ENCODE measurements around the gene ADH1B. TPM values are rescaled to one million over a fixed set of nuclear protein-coding genes. Genes with fewer than 3 reads are reported as not detected.

ADH1B gene
- total and polyA plus RNA-seq, 9 donors, result 67.5 to 415 (median 193) TPM

DNA sequence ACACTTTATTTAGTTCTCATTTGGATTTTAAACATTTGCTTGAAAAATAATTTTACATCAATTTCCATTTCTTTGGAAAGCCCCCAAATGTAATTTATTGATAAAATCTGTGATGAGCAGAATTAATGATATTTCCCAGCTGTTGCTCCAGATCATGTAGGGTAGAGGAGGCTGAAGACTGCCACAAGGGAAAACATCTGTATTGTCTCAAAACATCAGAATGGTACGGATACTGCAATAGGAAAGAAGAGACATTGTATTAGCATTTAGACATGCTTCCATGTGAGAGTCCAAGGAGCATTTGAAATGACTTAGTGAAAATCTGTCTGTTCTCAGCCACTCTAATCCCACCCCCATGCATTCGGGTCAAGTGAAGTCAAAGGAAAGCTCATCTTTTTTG, 44.8 kb downstream of the ADH1B start:
- TF ChIP-seq POLR2A (IDR thresholded peaks at IDR 0.05), result no peak
- Histone ChIP-seq H3K4me1 (ENCODE audit: insufficient read depth) (no peaks in the 10 kb centered on the region), H3K4me3 (no peak overlapping the region), H3K27ac (no peak overlapping the region), H3K27me3 (no peaks in the 10 kb centered on the region), H3K36me3 (no peaks in the 10 kb centered on the region), H3K9me3 (no peaks in the 10 kb centered on the region)
- intact Hi-C loops (cut with DNase I), result no loop called here
- WGBS, 3 donors, result 56 to 73% (median 66%) methylated on average over 2 of the region's 2 CpGs
- DNase-seq, result no peak

DNA sequence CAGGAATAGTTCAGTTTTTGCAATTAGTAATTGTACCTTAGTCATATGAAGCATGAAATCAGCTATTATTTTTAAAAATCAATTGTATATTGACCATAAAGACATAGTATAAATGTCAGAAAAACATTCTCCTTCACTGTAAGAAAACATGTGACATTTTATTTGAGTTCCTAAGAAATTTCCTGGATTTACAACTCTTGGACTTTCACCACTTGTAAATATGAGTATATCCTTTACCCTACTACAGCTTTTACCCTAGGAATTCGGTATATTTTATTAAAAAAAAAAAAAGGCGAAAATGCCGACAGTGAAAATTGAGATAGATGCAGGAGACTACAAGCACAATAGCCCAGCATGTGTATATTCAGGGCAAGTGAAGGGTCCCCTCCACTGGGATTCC, 45.3 kb downstream of the ADH1B start:
- H3K9me3 ChIP-seq, result no peaks in the 10 kb centered on the region
- H3K27ac ChIP-seq, result no peak overlapping the region
- H3K36me3 ChIP-seq, result no peaks in the 10 kb centered on the region
- no peak overlapping the region for H3K4me3 ChIP-seq
- no peak for DNase-seq
- 96 to 99% (median 99%) methylated on average over 3 of the region's 3 CpGs for WGBS, 3 donors
- intact Hi-C loops (cut with DNase I), result no loop called here
- no peaks in the 10 kb centered on the region for H3K4me1 ChIP-seq (ENCODE audit: insufficient read depth)
- H3K27me3 ChIP-seq, result no peaks in the 10 kb centered on the region
- TF ChIP-seq POLR2A (IDR thresholded peaks at IDR 0.05), result no peak
- no peak for TF ChIP-seq EP300 (IDR thresholded peaks at IDR 0.05)
- TF ChIP-seq, protein P1, sequence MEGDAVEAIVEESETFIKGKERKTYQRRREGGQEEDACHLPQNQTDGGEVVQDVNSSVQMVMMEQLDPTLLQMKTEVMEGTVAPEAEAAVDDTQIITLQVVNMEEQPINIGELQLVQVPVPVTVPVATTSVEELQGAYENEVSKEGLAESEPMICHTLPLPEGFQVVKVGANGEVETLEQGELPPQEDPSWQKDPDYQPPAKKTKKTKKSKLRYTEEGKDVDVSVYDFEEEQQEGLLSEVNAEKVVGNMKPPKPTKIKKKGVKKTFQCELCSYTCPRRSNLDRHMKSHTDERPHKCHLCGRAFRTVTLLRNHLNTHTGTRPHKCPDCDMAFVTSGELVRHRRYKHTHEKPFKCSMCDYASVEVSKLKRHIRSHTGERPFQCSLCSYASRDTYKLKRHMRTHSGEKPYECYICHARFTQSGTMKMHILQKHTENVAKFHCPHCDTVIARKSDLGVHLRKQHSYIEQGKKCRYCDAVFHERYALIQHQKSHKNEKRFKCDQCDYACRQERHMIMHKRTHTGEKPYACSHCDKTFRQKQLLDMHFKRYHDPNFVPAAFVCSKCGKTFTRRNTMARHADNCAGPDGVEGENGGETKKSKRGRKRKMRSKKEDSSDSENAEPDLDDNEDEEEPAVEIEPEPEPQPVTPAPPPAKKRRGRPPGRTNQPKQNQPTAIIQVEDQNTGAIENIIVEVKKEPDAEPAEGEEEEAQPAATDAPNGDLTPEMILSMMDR (IDR thresholded peaks at IDR 0.05), result no peak

DNA sequence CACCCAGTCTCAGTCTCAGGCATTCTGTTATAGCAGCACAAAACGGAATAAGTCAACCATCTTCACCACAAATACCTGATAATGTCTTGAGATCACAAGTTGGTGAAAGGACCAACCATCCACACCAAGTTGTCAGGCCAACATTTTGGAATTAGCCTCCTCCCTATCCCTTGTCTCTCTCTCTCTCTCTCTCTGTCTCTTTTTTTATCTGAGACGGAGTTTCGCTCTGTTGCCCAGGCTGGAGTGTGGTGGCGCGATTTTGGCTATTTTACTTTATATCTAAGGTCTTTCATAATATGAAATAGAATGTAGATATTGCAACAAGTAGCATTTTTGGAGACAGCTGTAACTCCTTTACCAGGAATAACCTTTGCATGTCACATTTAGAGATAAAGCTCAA, 46.2 kb downstream of the ADH1B start:
- H3K9me3 ChIP-seq, result no peaks in the 10 kb centered on the region
- intact Hi-C loops (cut with DNase I), result no loop called here
- H3K4me1 ChIP-seq (ENCODE audit: insufficient read depth), result no peaks in the 10 kb centered on the region
- H3K36me3 ChIP-seq, result no peaks in the 10 kb centered on the region
- 93 to 95% (median 93%) methylated on average over 5 of the region's 5 CpGs for WGBS, 3 donors
- TF ChIP-seq POLR2A (IDR thresholded peaks at IDR 0.05), result no peak
- no peak for TF ChIP-seq EP300 (IDR thresholded peaks at IDR 0.05)
- TF ChIP-seq, protein P1 (IDR thresholded peaks at IDR 0.05), result no peak
- H3K27me3 ChIP-seq, result no peaks in the 10 kb centered on the region
- DNase-seq, result no peak
- no peak overlapping the region for H3K27ac ChIP-seq
- H3K4me3 ChIP-seq, result no peak overlapping the region

DNA sequence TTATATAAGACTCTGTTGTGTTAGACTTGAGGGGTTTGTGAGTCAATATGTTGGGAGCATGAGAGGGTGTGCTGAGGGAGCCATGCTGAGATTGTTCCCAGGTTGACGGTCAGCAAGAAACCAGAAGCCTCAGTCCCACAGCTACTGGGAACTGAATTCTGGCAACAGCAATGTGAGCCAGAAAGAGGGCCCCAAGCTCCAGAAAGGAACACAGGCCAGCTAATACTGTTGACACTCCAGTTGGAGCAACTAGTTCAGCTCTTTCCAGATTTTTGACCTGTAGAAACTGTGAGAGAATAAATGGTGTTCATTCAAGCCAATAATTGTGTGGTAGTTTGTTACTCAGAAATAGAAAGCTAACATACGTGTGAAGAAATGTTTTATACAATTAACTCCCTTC, 47.5 kb downstream of the ADH1B start:
- TF ChIP-seq EP300 (IDR thresholded peaks at IDR 0.05) (no peak), POLR2A (IDR thresholded peaks at IDR 0.05) (no peak)
- TF ChIP-seq, protein P1 (IDR thresholded peaks at IDR 0.05), result no peak
- Histone ChIP-seq H3K9me3 (no peaks in the 10 kb centered on the region), H3K36me3 (no peaks in the 10 kb centered on the region), H3K4me1 (ENCODE audit: insufficient read depth) (no peaks in the 10 kb centered on the region), H3K4me3 (no peak overlapping the region), H3K27ac (no peak overlapping the region), H3K27me3 (no peaks in the 10 kb centered on the region)
- intact Hi-C loops (cut with DNase I), result no loop called here
- WGBS, 3 donors, result 85 to 95% (median 93%) methylated on average over 2 of the region's 2 CpGs
- DNase-seq, result no peak

DNA sequence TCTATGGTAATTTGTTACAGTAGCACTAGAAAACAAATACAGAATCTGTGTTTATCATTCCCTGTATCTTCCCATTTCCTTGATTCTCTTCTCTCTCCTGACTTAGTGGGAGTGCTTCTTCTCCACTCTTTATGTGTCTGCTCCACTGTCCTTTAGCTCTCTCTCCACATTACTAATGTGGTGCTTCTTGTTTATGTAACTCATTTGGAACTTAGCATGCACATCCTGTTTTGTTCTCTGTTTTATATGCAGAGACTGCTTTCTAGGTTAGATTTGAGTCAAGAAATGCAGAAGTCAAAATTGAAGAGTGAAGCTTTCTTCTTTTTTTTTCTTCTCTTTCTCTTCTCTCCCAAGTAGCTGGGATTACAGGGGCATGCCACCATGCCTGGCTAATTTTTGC, 56.3 kb downstream of the ADH1B start:
- Histone ChIP-seq H3K27ac (no peak overlapping the region), H3K4me3 (no peak overlapping the region), H3K36me3 (no peaks in the 10 kb centered on the region), H3K9me3 (no peaks in the 10 kb centered on the region), H3K27me3 (no peaks in the 10 kb centered on the region), H3K4me1 (ENCODE audit: insufficient read depth) (no peaks in the 10 kb centered on the region)
- intact Hi-C loops (cut with DNase I), result no loop called here
- TF ChIP-seq EP300 (IDR thresholded peaks at IDR 0.05) (no peak), POLR2A (IDR thresholded peaks at IDR 0.05) (no peak)
- TF ChIP-seq, protein P1 (IDR thresholded peaks at IDR 0.05), result no peak
- no peak for DNase-seq

Other genes with a start within 250 kb of the ADH1B start
- gene ADH5, start 232.6 kb downstream of the ADH1B start, total RNA-seq, result 100 to 1,000 TPM in 5 of 7 donors, 10 to 100 TPM in 2; 79.5 to 224 (median 148) TPM
- gene ADH5, start 232.6 kb downstream of the ADH1B start, polyA plus RNA-seq, result 100 to 1,000 TPM; 161 to 227 TPM
- under 1 TPM in 2 of 7 donors, not detected in 5; 0.33 to 0.72 TPM for gene ADH4, start 177.1 kb downstream of the ADH1B start, total RNA-seq
- under 1 TPM in 1 of 2 donors, not detected in 1; 0.04 TPM for gene ADH4, start 177.1 kb downstream of the ADH1B start, polyA plus RNA-seq
- under 1 TPM in 3 of 7 donors, not detected in 4; 0.37 to 0.57 (median 0.56) TPM for gene ADH6, start 102.2 kb downstream of the ADH1B start, total RNA-seq
- under 1 TPM; 0.12 to 0.18 TPM for gene ADH6, start 102.2 kb downstream of the ADH1B start, polyA plus RNA-seq
- 1 to 10 TPM in 2 of 7 donors, under 1 TPM in 4, not detected in 1; 0.17 to 2.4 (median 0.83) TPM for gene ADH1A, start 30.4 kb downstream of the ADH1B start, total RNA-seq
- gene ADH1A, start 30.4 kb downstream of the ADH1B start, polyA plus RNA-seq, result under 1 TPM in 1 of 2 donors, not detected in 1; 0.15 TPM
- 10 to 100 TPM in 1 of 7 donors, 1 to 10 TPM in 6; 1.5 to 21.6 (median 7.0) TPM for gene ADH1C, start 31.3 kb upstream of the ADH1B start, total RNA-seq
- gene ADH1C, start 31.3 kb upstream of the ADH1B start, polyA plus RNA-seq, result 1 to 10 TPM; 4.9 to 8.6 TPM
- gene ADH7, start 113.9 kb upstream of the ADH1B start, total RNA-seq, result not detected
- gene ADH7, start 113.9 kb upstream of the ADH1B start, polyA plus RNA-seq, result not detected
- gene C4orf17, start 189.6 kb upstream of the ADH1B start, total RNA-seq, result not detected
- gene C4orf17, start 189.6 kb upstream of the ADH1B start, polyA plus RNA-seq, result not detected
- gene TRMT10A, start 242.6 kb upstream of the ADH1B start, total RNA-seq, result 1 to 10 TPM; 2.5 to 5.3 (median 3.1) TPM
- gene TRMT10A, start 242.6 kb upstream of the ADH1B start, polyA plus RNA-seq, result 1 to 10 TPM; 2.5 to 4.6 TPM